ENCODE measurements around the gene TSPAN9.

DNA sequence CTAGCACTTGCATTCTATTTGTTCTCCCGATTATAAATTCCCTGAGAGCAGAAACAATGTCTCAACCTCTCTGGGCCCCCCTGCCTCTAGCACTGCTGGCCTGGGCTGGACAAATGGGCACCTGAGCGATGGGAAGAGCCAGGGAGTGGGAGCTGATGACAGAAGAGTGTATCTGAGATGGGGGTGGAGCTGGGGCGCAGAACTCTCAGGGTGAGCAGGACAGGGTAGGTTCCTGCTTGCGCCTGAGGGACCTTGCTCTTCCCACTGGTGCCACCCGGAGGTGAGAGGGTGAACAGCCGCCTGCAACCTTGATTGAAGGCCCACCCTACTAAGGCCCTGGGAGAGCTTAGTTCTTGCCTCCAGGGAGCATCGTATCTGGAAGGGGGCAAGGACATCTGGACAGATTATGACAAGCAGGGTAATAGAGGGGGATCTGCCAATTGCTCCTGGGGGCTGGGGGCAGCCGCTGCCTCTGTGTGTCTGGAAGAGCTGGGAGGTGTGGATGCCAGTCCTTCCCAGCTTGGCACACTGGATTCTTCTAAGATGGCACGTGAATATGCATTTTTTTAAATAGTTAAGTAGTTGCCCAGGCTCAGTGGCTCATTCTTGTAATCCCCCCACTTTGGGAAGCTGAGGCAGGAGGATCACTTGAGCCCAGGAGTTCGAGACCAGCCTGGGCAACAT lies 43.0 kb upstream of the TSPAN9 start:
- TF ChIP-seq, protein P1, sequence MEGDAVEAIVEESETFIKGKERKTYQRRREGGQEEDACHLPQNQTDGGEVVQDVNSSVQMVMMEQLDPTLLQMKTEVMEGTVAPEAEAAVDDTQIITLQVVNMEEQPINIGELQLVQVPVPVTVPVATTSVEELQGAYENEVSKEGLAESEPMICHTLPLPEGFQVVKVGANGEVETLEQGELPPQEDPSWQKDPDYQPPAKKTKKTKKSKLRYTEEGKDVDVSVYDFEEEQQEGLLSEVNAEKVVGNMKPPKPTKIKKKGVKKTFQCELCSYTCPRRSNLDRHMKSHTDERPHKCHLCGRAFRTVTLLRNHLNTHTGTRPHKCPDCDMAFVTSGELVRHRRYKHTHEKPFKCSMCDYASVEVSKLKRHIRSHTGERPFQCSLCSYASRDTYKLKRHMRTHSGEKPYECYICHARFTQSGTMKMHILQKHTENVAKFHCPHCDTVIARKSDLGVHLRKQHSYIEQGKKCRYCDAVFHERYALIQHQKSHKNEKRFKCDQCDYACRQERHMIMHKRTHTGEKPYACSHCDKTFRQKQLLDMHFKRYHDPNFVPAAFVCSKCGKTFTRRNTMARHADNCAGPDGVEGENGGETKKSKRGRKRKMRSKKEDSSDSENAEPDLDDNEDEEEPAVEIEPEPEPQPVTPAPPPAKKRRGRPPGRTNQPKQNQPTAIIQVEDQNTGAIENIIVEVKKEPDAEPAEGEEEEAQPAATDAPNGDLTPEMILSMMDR (IDR thresholded peaks at IDR 0.05): peak; percentile 42 to 80 (median 73)
- TF ChIP-seq POLR2A (IDR thresholded peaks at IDR 0.05): no peak

Data from body of pancreas (tissue), 4 donors.